ENCODE data around the gene ANKRD9. TPM values are rescaled to one million over a fixed set of nuclear protein-coding genes. Genes with fewer than 3 reads are reported as not detected.
A peak's percentile ranks its signal among the peaks of the same experiment; 100 is the strongest.

ANKRD9 gene, protein sequence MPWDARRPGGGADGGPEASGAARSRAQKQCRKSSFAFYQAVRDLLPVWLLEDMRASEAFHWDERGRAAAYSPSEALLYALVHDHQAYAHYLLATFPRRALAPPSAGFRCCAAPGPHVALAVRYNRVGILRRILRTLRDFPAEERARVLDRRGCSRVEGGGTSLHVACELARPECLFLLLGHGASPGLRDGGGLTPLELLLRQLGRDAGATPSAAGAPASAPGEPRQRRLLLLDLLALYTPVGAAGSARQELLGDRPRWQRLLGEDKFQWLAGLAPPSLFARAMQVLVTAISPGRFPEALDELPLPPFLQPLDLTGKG
- total RNA-seq (2022) = 8.4 and 10.2 TPM in 2 replicates
- percentile 37 among the genes with signal in this experiment for Bru-seq, nascent RNA
- BruChase-seq, experiment 1, labeled RNA remaining after a 6-hour chase = percentile 61 among the genes with signal in this experiment
- percentile 46 among the genes with signal in this experiment for BruChase-seq, experiment 2, labeled RNA remaining after a 2-hour chase
- long read RNA-seq, full-length matches to known transcripts = 12 of 13 reads
- long read RNA-seq, partial matches to known transcripts = 0 of 13 reads
- long read RNA-seq, other reads (novel, unspliced or antisense) = 1 of 13 reads

DNA sequence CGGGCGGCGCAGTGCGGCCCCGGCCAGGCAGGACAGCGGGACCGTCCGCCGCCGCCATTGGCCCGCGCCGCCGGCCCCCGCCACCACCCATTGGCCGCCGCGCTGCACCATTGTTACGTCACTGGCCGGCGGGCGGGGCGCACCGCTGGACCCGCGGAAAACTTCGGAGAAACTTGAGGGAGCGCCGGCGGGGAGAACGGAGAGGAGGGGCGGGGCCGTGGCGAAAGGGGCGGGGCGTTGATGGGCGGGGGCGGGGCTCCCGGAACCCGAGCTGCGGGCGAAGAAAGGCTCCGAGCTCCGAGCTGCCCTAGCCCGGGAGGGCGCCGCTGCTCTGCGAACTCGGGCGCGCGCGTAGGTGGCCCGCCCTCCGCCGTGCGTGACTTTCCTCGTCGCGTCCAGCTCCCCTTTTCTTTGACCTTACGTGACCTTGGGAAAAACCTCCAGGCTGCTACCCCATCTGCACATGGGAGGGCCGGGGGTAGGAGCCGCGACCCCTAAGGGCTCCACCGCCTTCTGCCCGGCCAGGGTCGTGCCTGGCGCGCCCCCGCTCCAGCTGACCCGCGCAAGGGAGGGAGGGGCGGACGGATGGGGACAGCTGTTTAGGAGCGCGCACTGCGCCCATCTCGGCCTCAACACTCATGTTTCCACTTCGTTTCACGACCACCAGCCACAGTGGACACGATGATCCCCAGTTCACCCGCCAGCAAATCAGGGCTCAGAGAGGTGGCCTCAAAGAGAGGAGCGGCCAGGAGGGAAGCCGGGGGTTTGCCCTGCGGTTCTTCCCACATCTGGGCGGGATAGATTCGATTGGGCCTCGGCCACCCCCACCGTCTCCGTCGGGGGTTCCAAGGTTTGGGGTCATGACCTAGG is at the start of gene ANKRD9:
Gene ANKRD9, minus strand, starts transcription at position 31 of the 870 bp plus-strand sequence. CDS start 1,887 bp downstream, outside the sequence.
- BruUV-seq (replicated peaks) = no TSS peak

DNA sequence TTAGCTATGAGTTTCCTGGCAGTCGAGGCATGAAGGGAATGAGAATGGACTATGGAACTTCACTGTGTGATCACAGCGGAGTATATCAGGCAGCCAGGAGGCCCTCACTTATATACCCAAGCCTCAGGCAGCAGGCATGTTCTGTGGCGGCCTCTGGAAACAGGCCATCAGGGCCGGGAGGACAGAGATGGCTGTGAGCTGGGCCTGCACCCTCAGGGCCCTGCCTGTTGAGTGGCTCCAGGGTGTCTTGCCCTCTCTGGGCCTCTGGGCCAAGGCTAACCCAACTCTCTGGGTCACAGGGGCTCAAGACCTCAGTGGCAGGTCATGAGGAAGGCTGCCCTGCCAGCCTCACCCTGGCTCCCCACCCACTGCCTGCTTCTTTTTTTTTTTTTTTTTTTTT is 49.0 kb upstream of the ANKRD9 start:
- no peaks in the 10 kb centered on the region for H3K9me3 Mint-ChIP-seq (ENCODE audit: unreplicated experiment)
- peak overlapping the region; percentile 70 for H3K27ac Mint-ChIP-seq (ENCODE audit: low read depth, unreplicated experiment)
- DNase-seq (ENCODE audit: unreplicated experiment) = no peak
- H3K4me3 Mint-ChIP-seq (ENCODE audit: unreplicated experiment) = no peak overlapping the region
- no TSS peak for BruUV-seq (replicated peaks)
- intact Hi-C loops (cut with micrococcal nuclease) = no loop called here
- H3K4me1 Mint-ChIP-seq (ENCODE audit: insufficient read depth, unreplicated experiment) = peaks cover 8% of the 10 kb centered on the region
- no peaks in the 10 kb centered on the region for H3K36me3 Mint-ChIP-seq (ENCODE audit: insufficient read depth, unreplicated experiment)
- TF ChIP-seq, protein P1, sequence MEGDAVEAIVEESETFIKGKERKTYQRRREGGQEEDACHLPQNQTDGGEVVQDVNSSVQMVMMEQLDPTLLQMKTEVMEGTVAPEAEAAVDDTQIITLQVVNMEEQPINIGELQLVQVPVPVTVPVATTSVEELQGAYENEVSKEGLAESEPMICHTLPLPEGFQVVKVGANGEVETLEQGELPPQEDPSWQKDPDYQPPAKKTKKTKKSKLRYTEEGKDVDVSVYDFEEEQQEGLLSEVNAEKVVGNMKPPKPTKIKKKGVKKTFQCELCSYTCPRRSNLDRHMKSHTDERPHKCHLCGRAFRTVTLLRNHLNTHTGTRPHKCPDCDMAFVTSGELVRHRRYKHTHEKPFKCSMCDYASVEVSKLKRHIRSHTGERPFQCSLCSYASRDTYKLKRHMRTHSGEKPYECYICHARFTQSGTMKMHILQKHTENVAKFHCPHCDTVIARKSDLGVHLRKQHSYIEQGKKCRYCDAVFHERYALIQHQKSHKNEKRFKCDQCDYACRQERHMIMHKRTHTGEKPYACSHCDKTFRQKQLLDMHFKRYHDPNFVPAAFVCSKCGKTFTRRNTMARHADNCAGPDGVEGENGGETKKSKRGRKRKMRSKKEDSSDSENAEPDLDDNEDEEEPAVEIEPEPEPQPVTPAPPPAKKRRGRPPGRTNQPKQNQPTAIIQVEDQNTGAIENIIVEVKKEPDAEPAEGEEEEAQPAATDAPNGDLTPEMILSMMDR (IDR thresholded peaks at IDR 0.05; ENCODE audit: unreplicated experiment) = no peak
- CTCF ChIA-PET = interaction anchor here (0.8 to 1.3 kb wide), 3 partner anchors 30 to 35 kb away, joined by 3 to 7 read pairs (median 6); no protein-coding TSS in a partner anchor
- POLR2A ChIA-PET = interaction anchor here (1.4 to 2.9 kb wide), 7 partner anchors 9 to 46 kb away, joined by 3 to 16 read pairs (median 8); no protein-coding TSS in a partner anchor
- no peaks in the 10 kb centered on the region for H3K27me3 Mint-ChIP-seq (ENCODE audit: insufficient read depth, unreplicated experiment)

More for the DNA sequence above, at the start of gene ANKRD9:
- no peak within 1 kb of the TSS for H3K27ac Mint-ChIP-seq (ENCODE audit: low read depth, unreplicated experiment)
- TF ChIP-seq, protein P1 (IDR thresholded peaks at IDR 0.05; ENCODE audit: unreplicated experiment) = no peak
- no peaks in the 10 kb centered on the region for H3K4me1 Mint-ChIP-seq (ENCODE audit: insufficient read depth, unreplicated experiment)
- peaks cover 7% of the 10 kb centered on the region for H3K36me3 Mint-ChIP-seq (ENCODE audit: insufficient read depth, unreplicated experiment)
- intact Hi-C loops (cut with micrococcal nuclease) = loop anchor here (2.0 kb wide), 1 partner anchor 193 kb away; no protein-coding TSS in a partner anchor
- H3K4me3 Mint-ChIP-seq (ENCODE audit: unreplicated experiment) = peak within 1 kb of the TSS; percentile 72
- ChIA-PET POLR2A (interaction anchor here (1.0 kb wide), 6 partner anchors 9 to 141 kb away, joined by 3 to 5 read pairs (median 3); no protein-coding TSS in a partner anchor), CTCF (interaction anchor here (0.7 to 2.1 kb wide), 4 partner anchors 12 to 185 kb away, joined by 3 to 15 read pairs (median 4); no protein-coding TSS in a partner anchor)
- no peaks in the 10 kb centered on the region for H3K27me3 Mint-ChIP-seq (ENCODE audit: insufficient read depth, unreplicated experiment)
- peak; percentile 94 for DNase-seq (ENCODE audit: unreplicated experiment)
- H3K9me3 Mint-ChIP-seq (ENCODE audit: unreplicated experiment) = no peaks in the 10 kb centered on the region

DNA sequence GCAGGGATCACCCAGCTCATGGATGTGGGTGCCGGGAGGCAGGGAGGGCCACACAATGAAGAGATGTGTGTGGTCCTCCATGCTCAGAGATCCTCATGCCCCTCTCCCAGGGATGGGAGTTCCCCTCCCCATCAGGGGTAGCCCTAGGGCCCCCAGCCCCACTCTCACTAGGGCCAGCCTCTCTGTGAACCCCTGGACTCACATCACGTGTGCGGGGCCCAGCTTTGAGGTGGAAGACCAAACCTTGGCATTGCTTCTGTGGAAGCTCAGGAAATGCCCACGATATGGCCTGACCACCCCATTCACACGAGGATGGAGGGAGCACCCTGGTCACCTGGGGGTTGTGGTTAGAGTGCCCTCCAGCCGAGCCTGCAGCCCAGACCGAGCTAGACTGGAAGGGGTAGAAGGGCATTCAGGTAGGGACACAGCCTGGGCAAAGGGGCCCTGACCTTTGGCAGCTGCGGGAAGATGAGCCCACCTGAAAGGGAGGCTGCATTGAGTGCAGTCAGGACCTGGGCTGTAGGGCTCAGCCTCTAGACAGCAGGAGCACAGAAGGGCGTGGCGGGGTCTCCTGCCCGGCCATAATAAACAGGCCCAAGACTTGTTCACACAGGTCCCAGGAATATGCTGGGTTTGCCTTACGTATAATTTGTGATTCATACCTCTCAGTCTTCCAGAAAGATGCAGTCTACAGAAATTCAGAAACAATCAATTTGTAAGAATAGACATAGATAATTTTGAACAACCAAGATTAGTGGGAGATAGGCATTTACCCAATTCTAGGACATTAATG is 48.1 kb upstream of the ANKRD9 start:
- no peak overlapping the region for H3K4me3 Mint-ChIP-seq (ENCODE audit: unreplicated experiment)
- H3K9me3 Mint-ChIP-seq (ENCODE audit: unreplicated experiment) = no peaks in the 10 kb centered on the region
- H3K27ac Mint-ChIP-seq (ENCODE audit: low read depth, unreplicated experiment) = peak overlapping the region; percentile 70
- DNase-seq (ENCODE audit: unreplicated experiment) = peak; percentile 69
- ChIA-PET CTCF (interaction anchor here (0.6 to 2.0 kb wide), 4 partner anchors 29 to 136 kb away, joined by 3 to 6 read pairs (median 4); no protein-coding TSS in a partner anchor), POLR2A (interaction anchor here (0.6 to 2.9 kb wide), 9 partner anchors 10 to 92 kb away, joined by 4 to 16 read pairs (median 8); no protein-coding TSS in a partner anchor)
- TF ChIP-seq, protein P1 (IDR thresholded peaks at IDR 0.05; ENCODE audit: unreplicated experiment) = no peak
- H3K36me3 Mint-ChIP-seq (ENCODE audit: insufficient read depth, unreplicated experiment) = no peaks in the 10 kb centered on the region
- intact Hi-C loops (cut with micrococcal nuclease) = no loop called here
- H3K4me1 Mint-ChIP-seq (ENCODE audit: insufficient read depth, unreplicated experiment) = peaks cover 8% of the 10 kb centered on the region
- no TSS peak for BruUV-seq (replicated peaks)
- H3K27me3 Mint-ChIP-seq (ENCODE audit: insufficient read depth, unreplicated experiment) = no peaks in the 10 kb centered on the region

All from MCF 10A (cell line).